Upper lobe of left lung (tissue), 6 donors: ENCODE results near the gene LEKR1. TPM values are rescaled to one million over a fixed set of nuclear protein-coding genes. Genes with fewer than 3 reads are reported as not detected.

Source experiments
- ATAC-seq, 2 donors: fragments of 200-7000 bp; cut with Tn5 transposase; one replicate each; pipeline ENCODE4 v1.9.1; 2022; ENCODE audit warnings: mild to moderate bottlenecking in 2 of 2, moderate library complexity in 2 of 2; ENCODE audit not compliant: low FRiP score in 2 of 2
- DNase-seq, 2 donors: peaks; one replicate each; pipeline ENCODE4 v3.0.0-alpha.2; 2019 to 2020
- H3K27ac ChIP-seq, 4 donors: fragments of 200-600 bp; sonication (generic); one replicate each; pipeline ENCODE4 v1.5.1; 2016 to 2019
- H3K27me3 ChIP-seq, 4 donors: fragments of 200-600 bp; sonication (generic); one replicate each; pipeline ENCODE4 v1.5.1; 2017 to 2019
- H3K36me3 ChIP-seq, 4 donors: fragments of 200-600 bp; sonication (generic); one replicate each; pipeline ENCODE4 v1.5.1; 2016 to 2019
- H3K4me1 ChIP-seq, 4 donors: fragments of 200-600 bp; sonication (generic); one replicate each; pipeline ENCODE4 v1.5.1; 2018 to 2019
- H3K4me3 ChIP-seq, 4 donors: fragments of 200-600 bp; sonication (generic); one replicate each; pipeline ENCODE4 v1.5.1; 2017 to 2019; ENCODE audit warnings: mild to moderate bottlenecking in 2 of 4, moderate library complexity in 1 of 4
- H3K9me3 ChIP-seq, 4 donors: fragments of 200-600 bp; sonication (generic); one replicate each; pipeline ENCODE4 v1.5.1; 2018 to 2019
- CTCF ChIP-seq, 6 experiments: fragments of 450-650 bp in 4 of 6; fragments of 200-600 bp in 2 of 6; sonication (generic) in 2 of 6; IDR thresholded peaks; one replicate each; pipeline ENCODE4 v1.5.1; 2016 to 2019; ENCODE audit warnings: antibody characterized with exemption in 6 of 6
- EP300 ChIP-seq, 4 donors: sonication (generic); formaldehyde crosslinking; IDR thresholded peaks; one replicate each; pipeline ENCODE4 v1.5.1; 2017; ENCODE audit warnings: antibody characterized with exemption in 4 of 4, control low read depth in 2 of 4
- POLR2A ChIP-seq, 4 donors: fragments of 450-650 bp; IDR thresholded peaks; one replicate each; pipeline ENCODE4 v1.5.1; 2016 to 2017; ENCODE audit warnings: antibody characterized with exemption in 4 of 4, mild to moderate bottlenecking in 2 of 4
- POLR2AphosphoS5 ChIP-seq, 2 donors: sonication (generic); formaldehyde crosslinking; IDR thresholded peaks; one replicate each; pipeline ENCODE4 v1.5.1; 2017; ENCODE audit warnings: antibody characterized with exemption in 2 of 2
- WGBS, 2 donors: methylation state at CpG; one replicate each; pipeline ENCODE4 v1.1.5; 2017 to 2018; 5-methylcytosine and 5-hydroxymethylcytosine counted together
- total RNA-seq, 6 donors: library from RNA; depleted of rRNA in 4 of 6; stranded (reverse); fragments of >200 nt in 4 of 6; gene quantifications; one replicate each; pipeline versions ENCODE4 v1.1.0 to v1.2.1, GENCODE V29; 2016 to 2021
- donor health status: DM: no; HTN: no; CAD: no; lungs with moderate emphysema.
- donor health status: DM: no; HTN: yes; CAD: no; lungs with severe emphysema.

The LEKR1 gene
- total RNA-seq, 6 donors from 2014 or later, result 1.0 to 9.1 (median 2.2) TPM

- WGBS, 2 donors, result 81 to 83% methylated on average over 1 of the region's 1 CpG
- Histone ChIP-seq H3K27me3 (no peaks in the 10 kb centered on the region), H3K27ac (no peak overlapping the region), H3K4me1 (no peaks in the 10 kb centered on the region), H3K4me3 (no peak overlapping the region), H3K9me3 (no peaks in the 10 kb centered on the region), H3K36me3 (no peaks in the 10 kb centered on the region)
- TF ChIP-seq EP300 (IDR thresholded peaks at IDR 0.05) (no peak), POLR2A (IDR thresholded peaks at IDR 0.05) (no peak), CTCF (IDR thresholded peaks at IDR 0.05) (no peak), POLR2AphosphoS5 (IDR thresholded peaks at IDR 0.05) (no peak)
- DNase-seq (no peak), ATAC-seq (no peak)
Measured at GRCh38 chr3:157059181-157059580, 233.0 kb downstream of the LEKR1 start.

GRCh38 chr3:157059661-157060060 lies 233.5 kb downstream of the LEKR1 start:
- Histone ChIP-seq H3K27me3 (no peaks in the 10 kb centered on the region), H3K36me3 (no peaks in the 10 kb centered on the region)
- TF ChIP-seq EP300 (IDR thresholded peaks at IDR 0.05) (no peak), POLR2AphosphoS5 (IDR thresholded peaks at IDR 0.05) (no peak), POLR2A (IDR thresholded peaks at IDR 0.05) (no peak), CTCF (IDR thresholded peaks at IDR 0.05) (no peak)

GRCh38 chr3:157061265-157061664 lies 235.1 kb downstream of the LEKR1 start:
- H3K4me3 ChIP-seq, result no peak overlapping the region
- H3K9me3 ChIP-seq, result no peaks in the 10 kb centered on the region
- H3K36me3 ChIP-seq, result no peaks in the 10 kb centered on the region
- TF ChIP-seq POLR2A (IDR thresholded peaks at IDR 0.05) (no peak), POLR2AphosphoS5 (IDR thresholded peaks at IDR 0.05) (no peak), EP300 (IDR thresholded peaks at IDR 0.05) (no peak), CTCF (IDR thresholded peaks at IDR 0.05) (no peak)
- H3K4me1 ChIP-seq, result no peaks in the 10 kb centered on the region
- DNase-seq, result no peak
- no peaks in the 10 kb centered on the region for H3K27me3 ChIP-seq
- ATAC-seq, result no peak
- WGBS, 2 donors, result 82 to 92% methylated on average over 1 of the region's 1 CpG
- H3K27ac ChIP-seq, result no peak overlapping the region

More at GRCh38 chr3:157059661-157060060, 233.5 kb downstream of the LEKR1 start:
- no peaks in the 10 kb centered on the region for H3K9me3 ChIP-seq
- ATAC-seq (no peak), DNase-seq (no peak)
- H3K4me1 ChIP-seq, result no peaks in the 10 kb centered on the region
- H3K4me3 ChIP-seq, result no peak overlapping the region
- no peak overlapping the region for H3K27ac ChIP-seq

- H3K27me3 ChIP-seq, result no peaks in the 10 kb centered on the region
- H3K9me3 ChIP-seq, result no peaks in the 10 kb centered on the region
- no peak overlapping the region for H3K4me3 ChIP-seq
- H3K4me1 ChIP-seq, result no peaks in the 10 kb centered on the region
- DNase-seq (no peak), ATAC-seq (no peak)
- WGBS, 2 donors, result 73% methylated on average over 5 of the region's 5 CpGs
- TF ChIP-seq CTCF (IDR thresholded peaks at IDR 0.05) (no peak), EP300 (IDR thresholded peaks at IDR 0.05) (no peak), POLR2AphosphoS5 (IDR thresholded peaks at IDR 0.05) (no peak), POLR2A (IDR thresholded peaks at IDR 0.05) (no peak)
- no peak overlapping the region for H3K27ac ChIP-seq
- no peaks in the 10 kb centered on the region for H3K36me3 ChIP-seq
Measured at GRCh38 chr3:157063469-157063868, 237.3 kb downstream of the LEKR1 start.

GRCh38 chr3:157063926-157064325 lies 237.8 kb downstream of the LEKR1 start:
- TF ChIP-seq CTCF (IDR thresholded peaks at IDR 0.05) (no peak), POLR2AphosphoS5 (IDR thresholded peaks at IDR 0.05) (no peak), EP300 (IDR thresholded peaks at IDR 0.05) (no peak), POLR2A (IDR thresholded peaks at IDR 0.05) (no peak)
- Histone ChIP-seq H3K27ac (peak overlapping the region in 1 of 4 donors; percentile 44), H3K4me1 (no peaks in the 10 kb centered on the region), H3K27me3 (no peaks in the 10 kb centered on the region), H3K9me3 (no peaks in the 10 kb centered on the region), H3K4me3 (no peak overlapping the region), H3K36me3 (no peaks in the 10 kb centered on the region)
- no peak for ATAC-seq
- 69 to 72% methylated on average over 2 of the region's 2 CpGs for WGBS, 2 donors
- no peak for DNase-seq
